ENCODE measurements around the gene ZBTB20.
A peak's percentile ranks its signal among the peaks of the same experiment; 100 is the strongest.

The ZBTB20 gene

DNA sequence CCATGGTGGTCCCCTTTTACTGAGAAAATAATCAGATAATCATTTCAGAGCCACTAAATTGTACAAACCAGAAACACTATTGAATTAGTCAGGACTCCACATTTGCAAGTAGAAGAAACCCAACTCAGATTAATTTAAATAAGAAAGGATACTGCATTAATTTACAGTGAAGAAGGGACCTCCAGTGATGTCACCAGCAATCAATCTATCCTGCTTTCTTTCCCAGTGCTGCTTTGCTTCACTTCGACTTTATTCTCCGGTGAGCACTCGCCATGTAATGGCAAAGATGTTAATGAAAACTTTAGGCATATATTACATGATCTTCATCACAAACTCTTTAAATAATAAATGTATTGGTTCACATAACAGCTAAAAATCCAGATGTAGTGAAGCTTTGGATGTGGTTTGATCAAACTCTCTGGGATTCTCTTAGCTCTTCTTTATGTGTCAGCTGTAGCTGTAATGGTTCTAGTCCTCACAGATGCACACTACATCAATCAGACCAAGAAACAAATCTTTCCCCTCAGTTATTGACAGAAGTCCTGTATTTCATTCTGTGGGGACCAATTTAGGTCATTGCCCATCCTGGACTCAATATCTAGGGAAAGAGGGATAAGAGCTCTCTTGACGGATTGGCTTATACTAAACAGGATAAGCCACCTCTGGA lies 14.2 kb upstream of the ZBTB20 start:
- TF ChIP-seq, protein P1, sequence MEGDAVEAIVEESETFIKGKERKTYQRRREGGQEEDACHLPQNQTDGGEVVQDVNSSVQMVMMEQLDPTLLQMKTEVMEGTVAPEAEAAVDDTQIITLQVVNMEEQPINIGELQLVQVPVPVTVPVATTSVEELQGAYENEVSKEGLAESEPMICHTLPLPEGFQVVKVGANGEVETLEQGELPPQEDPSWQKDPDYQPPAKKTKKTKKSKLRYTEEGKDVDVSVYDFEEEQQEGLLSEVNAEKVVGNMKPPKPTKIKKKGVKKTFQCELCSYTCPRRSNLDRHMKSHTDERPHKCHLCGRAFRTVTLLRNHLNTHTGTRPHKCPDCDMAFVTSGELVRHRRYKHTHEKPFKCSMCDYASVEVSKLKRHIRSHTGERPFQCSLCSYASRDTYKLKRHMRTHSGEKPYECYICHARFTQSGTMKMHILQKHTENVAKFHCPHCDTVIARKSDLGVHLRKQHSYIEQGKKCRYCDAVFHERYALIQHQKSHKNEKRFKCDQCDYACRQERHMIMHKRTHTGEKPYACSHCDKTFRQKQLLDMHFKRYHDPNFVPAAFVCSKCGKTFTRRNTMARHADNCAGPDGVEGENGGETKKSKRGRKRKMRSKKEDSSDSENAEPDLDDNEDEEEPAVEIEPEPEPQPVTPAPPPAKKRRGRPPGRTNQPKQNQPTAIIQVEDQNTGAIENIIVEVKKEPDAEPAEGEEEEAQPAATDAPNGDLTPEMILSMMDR (IDR thresholded peaks at IDR 0.05; ENCODE audit: insufficient read depth, low read length, missing control alignments): no peak
- DNase-seq (ENCODE audit: low read depth, low spot score): no peak
- no peak overlapping the region for H3K4me3 ChIP-seq (ENCODE audit: low read depth, low read length)
- POLR2A ChIA-PET: no interaction called here
- CTCF ChIA-PET: interaction anchor here (1.2 to 1.5 kb wide), 2 partner anchors 68 to 781 kb away, joined by 3 read pairs; no protein-coding TSS in a partner anchor

DNA sequence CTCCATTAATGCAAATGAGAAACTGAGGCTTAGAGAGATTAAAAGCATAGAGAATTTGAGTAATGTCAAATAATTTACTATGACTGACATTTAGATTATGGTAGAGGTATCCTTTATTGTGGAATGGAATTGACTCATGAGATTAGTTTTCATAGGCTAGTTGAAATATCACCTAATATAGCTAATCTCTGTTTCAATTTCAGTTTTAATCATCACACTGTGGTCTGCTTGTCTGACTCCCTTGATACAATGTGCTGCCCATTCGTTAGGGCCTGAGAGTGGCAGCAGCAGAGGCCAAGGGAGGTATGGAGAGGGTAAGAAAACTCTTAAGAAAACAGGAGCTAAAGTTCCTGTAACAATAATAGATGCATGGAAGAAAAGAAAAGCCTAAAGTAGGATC lies 13.2 kb upstream of the ZBTB20 start:
- TF ChIP-seq, protein P1 (IDR thresholded peaks at IDR 0.05; ENCODE audit: insufficient read depth, low read length, missing control alignments): no peak
- H3K4me3 ChIP-seq (ENCODE audit: low read depth, low read length): no peak overlapping the region
- no peak for DNase-seq (ENCODE audit: low read depth, low spot score)
- POLR2A ChIA-PET: no interaction called here
- CTCF ChIA-PET: interaction anchor here (1.0 to 1.5 kb wide), 2 partner anchors 8 to 780 kb away, joined by 3 to 4 read pairs; no protein-coding TSS in a partner anchor

DNA sequence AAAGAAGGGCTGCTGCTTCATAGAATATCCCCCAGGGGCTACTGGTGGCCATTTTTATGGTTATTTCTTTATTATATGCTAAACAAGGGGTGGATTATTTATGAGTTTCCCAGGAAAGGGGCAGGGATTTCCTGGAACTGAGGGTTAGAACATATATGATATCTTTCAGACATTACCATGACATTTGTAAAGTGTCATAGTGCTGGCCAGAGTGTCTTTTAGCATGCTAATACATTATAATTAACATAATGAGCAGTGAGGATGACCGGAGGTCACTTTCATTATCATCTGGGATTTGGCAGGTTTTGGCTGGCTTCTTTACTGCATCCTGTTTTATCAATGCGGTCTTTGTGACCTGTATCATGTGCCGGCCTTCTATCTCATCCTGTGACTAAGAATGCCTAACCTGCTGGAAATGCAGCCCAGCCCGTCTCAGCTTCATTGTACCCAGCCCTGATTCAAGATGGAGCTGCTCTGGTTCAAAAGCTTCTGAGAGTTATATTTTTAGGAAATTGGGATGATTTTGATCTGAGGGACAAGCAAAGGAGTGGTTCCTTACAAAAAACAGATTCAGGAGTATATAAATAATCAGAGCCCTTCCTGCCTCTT lies 9.1 kb upstream of the ZBTB20 start:
- ChIA-PET CTCF (interaction anchor here (1.0 kb wide), 1 partner anchor 9 kb away, joined by 3 read pairs; no protein-coding TSS in a partner anchor), POLR2A (no interaction called here)
- DNase-seq (ENCODE audit: low read depth, low spot score): no peak
- H3K4me3 ChIP-seq (ENCODE audit: low read depth, low read length): no peak overlapping the region
- TF ChIP-seq, protein P1 (IDR thresholded peaks at IDR 0.05; ENCODE audit: insufficient read depth, low read length, missing control alignments): no peak

GRCh38 chr3:115154611-115155010 lies 7.5 kb upstream of the ZBTB20 start:
- ChIA-PET CTCF (no interaction called here), POLR2A (no interaction called here)
- TF ChIP-seq, protein P1 (IDR thresholded peaks at IDR 0.05; ENCODE audit: insufficient read depth, low read length, missing control alignments): no peak
- no peak overlapping the region for H3K4me3 ChIP-seq (ENCODE audit: low read depth, low read length)
- no peak for DNase-seq (ENCODE audit: low read depth, low spot score)

GRCh38 chr3:115151921-115152320 lies 4.8 kb upstream of the ZBTB20 start:
- no peak overlapping the region for H3K4me3 ChIP-seq (ENCODE audit: low read depth, low read length)
- DNase-seq (ENCODE audit: low read depth, low spot score): no peak
- TF ChIP-seq, protein P1 (IDR thresholded peaks at IDR 0.05; ENCODE audit: insufficient read depth, low read length, missing control alignments): no peak
- ChIA-PET POLR2A (no interaction called here), CTCF (no interaction called here)

DNA sequence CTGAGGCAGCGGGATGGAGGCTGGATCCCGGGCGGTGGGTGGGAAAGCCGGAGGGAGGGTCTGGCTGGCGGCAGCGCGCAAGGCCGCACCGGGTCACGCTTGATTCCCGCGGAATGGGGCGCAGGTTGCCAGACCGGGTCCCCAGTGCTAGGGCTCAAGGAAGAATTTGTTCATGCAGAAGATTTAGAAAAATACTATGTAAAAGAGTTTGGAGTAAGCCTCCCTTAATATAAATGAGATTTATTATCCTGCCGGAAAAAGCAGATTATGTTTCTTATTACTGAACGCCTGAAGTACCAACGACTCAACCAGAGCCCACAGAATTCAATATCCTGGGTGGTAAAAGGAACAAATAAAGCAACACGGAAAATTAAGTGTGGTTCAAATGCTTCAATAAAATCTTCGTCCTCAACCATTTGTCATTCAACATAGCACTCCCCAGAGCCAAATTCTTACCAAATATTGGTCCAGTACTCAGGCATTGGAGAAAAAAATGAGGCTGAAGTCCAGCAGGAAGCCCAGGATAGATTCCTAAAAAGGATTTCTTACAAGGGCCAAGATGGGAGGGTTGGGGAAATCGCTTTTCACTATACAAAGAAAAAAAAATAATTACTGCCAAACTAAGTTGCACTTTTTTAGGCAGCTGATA lies 1.2 kb upstream of the ZBTB20 start:
- ChIA-PET CTCF (interaction anchor here (0.8 kb wide), 1 partner anchor 25 kb away, joined by 4 read pairs; no protein-coding TSS in a partner anchor), POLR2A (no interaction called here)
- no peak for DNase-seq (ENCODE audit: low read depth, low spot score)
- peak overlapping the region; percentile 78 for H3K4me3 ChIP-seq (ENCODE audit: low read depth, low read length)
- TF ChIP-seq, protein P1 (IDR thresholded peaks at IDR 0.05; ENCODE audit: insufficient read depth, low read length, missing control alignments): no peak

Data from AG04449 (cell line).